SK-MEL-5 (cell line): Measurements from ENCODE around the gene TMPRSS11A. TPM values are rescaled to one million over a fixed set of nuclear protein-coding genes. Genes with fewer than 3 reads are reported as not detected.
A peak's percentile ranks its signal among the peaks of the same experiment; 100 is the strongest.

Source experiments
- DNase-seq: peaks from one replicate; pipeline ENCODE4 v3.0.0-alpha.2; 2016; ENCODE audit warnings: low read depth, low spot score
- in situ Hi-C: cut with HindIII; loops from 2 replicates; pipeline ENCODE4 v1.10.0; 2016; ENCODE audit warnings: low sequenced_read_pairs, high pct_unique_total_duplicates, low pct_unique_long_range_greater_than_20kb
- total RNA-seq: library from RNA; depleted of rRNA; stranded (reverse); fragments of >200 nt; shearing (Covaris generic); gene quantifications from 2 replicates; pipeline ENCODE4 v1.2.3, GENCODE V29; 2014

Gene TMPRSS11A
- total RNA-seq, 1 experiment from 2014 or later = not detected

GRCh38 chr4:67927251-67927650 lies 36.0 kb downstream of the TMPRSS11A start:
- in situ Hi-C loops = no loop called here
- DNase-seq = no peak

GRCh38 chr4:67926485-67926884 lies 36.8 kb downstream of the TMPRSS11A start:
- in situ Hi-C loops = no loop called here
- no peak for DNase-seq

- in situ Hi-C loops = no loop called here
- DNase-seq = no peak
Observed at GRCh38 chr4:67922697-67923096, 40.6 kb downstream of the TMPRSS11A start.

GRCh38 chr4:67918428-67918827 lies 44.9 kb downstream of the TMPRSS11A start:
- in situ Hi-C loops = no loop called here
- DNase-seq = peak; percentile 22

GRCh38 chr4:67915400-67915966 lies 47.8 kb downstream of the TMPRSS11A start:
- in situ Hi-C loops = no loop called here

GRCh38 chr4:67912080-67912479 lies 51.2 kb downstream of the TMPRSS11A start:
- DNase-seq = no peak
- in situ Hi-C loops = no loop called here

More at GRCh38 chr4:67915400-67915966, 47.8 kb downstream of the TMPRSS11A start:
- no peak for DNase-seq

GRCh38 chr4:67911638-67912037 lies 51.7 kb downstream of the TMPRSS11A start:
- DNase-seq = no peak
- in situ Hi-C loops = no loop called here

- DNase-seq = peak; percentile 22
- in situ Hi-C loops = no loop called here
Observed at GRCh38 chr4:67911141-67911540, 52.2 kb downstream of the TMPRSS11A start.

GRCh38 chr4:67910585-67910905 lies 52.7 kb downstream of the TMPRSS11A start:
- in situ Hi-C loops = no loop called here
- DNase-seq = no peak

- in situ Hi-C loops = no loop called here
- DNase-seq = peak; percentile 37
Observed at GRCh38 chr4:67909905-67910584, 53.2 kb downstream of the TMPRSS11A start.

- in situ Hi-C loops = no loop called here
- no peak for DNase-seq
Observed at GRCh38 chr4:67907650-67908049, 55.6 kb downstream of the TMPRSS11A start.

GRCh38 chr4:67899096-67899495 lies 64.2 kb downstream of the TMPRSS11A start:
- DNase-seq = no peak
- in situ Hi-C loops = no loop called here

- no peak for DNase-seq
- in situ Hi-C loops = no loop called here
Observed at GRCh38 chr4:67897686-67898085, 65.6 kb downstream of the TMPRSS11A start.

- DNase-seq = no peak
- in situ Hi-C loops = no loop called here
Observed at GRCh38 chr4:67896421-67897065, 66.8 kb downstream of the TMPRSS11A start.

- in situ Hi-C loops = no loop called here
- no peak for DNase-seq
Observed at GRCh38 chr4:67894659-67895058, 68.6 kb downstream of the TMPRSS11A start.

GRCh38 chr4:67892905-67893304 lies 70.4 kb downstream of the TMPRSS11A start:
- in situ Hi-C loops = no loop called here
- peak; percentile 14 for DNase-seq

GRCh38 chr4:67892253-67892652 lies 71.0 kb downstream of the TMPRSS11A start:
- no peak for DNase-seq

GRCh38 chr4:67891645-67892044 lies 71.6 kb downstream of the TMPRSS11A start:
- no peak for DNase-seq
- in situ Hi-C loops = no loop called here

More at GRCh38 chr4:67892253-67892652, 71.0 kb downstream of the TMPRSS11A start:
- in situ Hi-C loops = no loop called here

- in situ Hi-C loops = no loop called here
- no peak for DNase-seq
Observed at GRCh38 chr4:67886281-67886680, 77.0 kb downstream of the TMPRSS11A start.
